ENCODE data around the gene ZBTB43.
"Not testable (repeated sequence)": the region's sequence is repeated elsewhere in the genome, so short reads cannot be mapped to it uniquely, and the experiment has no call there.

The ZBTB43 gene

DNA sequence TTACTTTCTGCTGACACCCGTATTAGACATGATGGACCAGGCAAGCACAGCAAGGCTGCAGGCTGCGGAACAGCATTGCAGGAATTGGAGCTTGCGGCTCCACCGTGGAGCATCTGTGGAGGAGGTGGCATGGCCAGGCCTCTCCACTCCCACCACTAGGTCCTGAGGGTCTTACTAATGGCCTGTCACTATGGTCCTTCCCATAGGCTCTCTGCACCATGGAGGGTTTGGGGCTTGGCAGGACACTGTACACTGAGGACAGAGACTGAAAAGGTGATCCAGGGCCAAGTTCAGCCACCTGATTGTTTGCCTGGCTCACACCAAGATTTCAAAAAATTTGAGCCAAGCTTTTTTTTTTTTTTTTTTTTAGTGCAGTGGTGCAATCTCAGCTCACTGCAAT lies 14.3 kb upstream of the ZBTB43 start:
- no peak for DNase-seq

DNA sequence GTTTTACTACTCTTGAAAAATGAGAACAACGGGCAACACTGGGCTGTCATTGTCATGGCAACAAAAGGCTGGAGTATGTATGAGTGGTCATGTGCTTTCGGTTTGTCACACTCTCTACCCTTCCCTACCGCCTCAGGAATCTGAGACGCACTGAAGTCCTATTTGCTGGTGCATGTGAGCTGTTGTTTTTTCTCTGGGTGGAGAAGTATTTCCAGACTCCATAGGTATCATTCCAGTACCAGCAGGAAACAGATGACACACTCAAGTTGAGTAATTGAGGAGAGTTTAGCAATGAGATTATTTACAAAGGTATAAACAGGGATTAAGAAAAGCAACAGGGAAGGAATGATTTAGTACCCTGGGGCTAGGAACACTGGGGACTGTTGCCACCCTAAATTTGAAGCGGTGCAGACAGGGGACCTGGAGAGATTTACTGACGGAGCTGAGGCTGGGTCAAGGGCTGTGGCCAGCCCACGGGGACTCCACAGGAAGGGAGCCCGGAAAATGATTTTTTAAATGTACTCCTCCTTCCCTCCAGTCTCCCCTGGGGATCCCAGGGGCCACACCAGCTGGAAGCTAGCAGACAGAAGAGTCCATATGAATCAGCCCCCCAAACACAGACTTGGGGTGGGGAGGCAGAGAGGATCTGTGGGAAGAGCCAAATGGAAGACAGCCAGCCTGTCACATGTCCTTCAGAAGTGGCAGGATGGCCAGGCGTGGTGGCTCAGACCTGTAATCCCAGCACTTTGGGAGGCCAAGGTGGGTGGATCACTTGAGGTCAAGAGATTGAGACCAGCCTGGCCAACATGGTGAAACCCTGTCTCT lies 13.2 kb upstream of the ZBTB43 start:
- peak in 2 of 56 donors; percentile 5 to 23 for DNase-seq

DNA sequence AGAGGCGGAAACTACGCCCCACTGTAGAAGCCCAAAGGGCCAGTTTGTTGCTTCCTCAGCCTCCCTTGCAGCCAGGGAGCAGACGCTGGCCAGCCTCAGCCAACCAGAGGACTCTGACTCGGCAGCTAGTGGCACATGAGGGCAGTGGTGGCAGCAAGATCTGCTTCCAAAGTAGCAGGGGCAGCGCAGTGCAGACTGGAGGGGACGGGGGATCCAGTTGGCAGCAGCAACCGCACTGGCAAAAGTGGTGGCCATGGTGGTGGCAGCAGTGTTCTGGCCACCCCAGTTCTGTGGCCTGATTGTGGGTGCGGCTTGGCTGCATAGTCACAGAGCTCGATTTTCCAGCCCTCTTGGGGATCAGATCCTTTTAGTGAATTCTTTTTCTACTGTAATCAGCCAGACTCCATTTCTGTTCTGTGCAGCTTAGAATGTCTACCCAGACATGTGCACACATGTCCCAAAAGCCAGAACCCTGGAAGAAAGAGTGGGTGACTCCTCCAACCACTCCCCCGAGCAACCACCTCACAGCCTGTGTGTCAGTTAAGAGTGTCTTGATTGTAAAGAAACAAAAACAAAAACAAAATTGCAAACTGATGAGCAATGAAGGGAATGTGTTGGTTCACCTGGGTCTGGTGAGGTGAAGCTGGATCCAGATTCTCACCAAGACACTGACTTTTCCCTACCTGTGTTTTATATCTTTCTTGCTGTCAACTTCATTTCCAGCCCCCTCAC lies 11.0 kb upstream of the ZBTB43 start:
- DNase-seq, result no peak

- DNase-seq, result no peak
These were observed 10.4 kb upstream of the ZBTB43 start for GRCh38 chr9:126794441-126794840.

DNA sequence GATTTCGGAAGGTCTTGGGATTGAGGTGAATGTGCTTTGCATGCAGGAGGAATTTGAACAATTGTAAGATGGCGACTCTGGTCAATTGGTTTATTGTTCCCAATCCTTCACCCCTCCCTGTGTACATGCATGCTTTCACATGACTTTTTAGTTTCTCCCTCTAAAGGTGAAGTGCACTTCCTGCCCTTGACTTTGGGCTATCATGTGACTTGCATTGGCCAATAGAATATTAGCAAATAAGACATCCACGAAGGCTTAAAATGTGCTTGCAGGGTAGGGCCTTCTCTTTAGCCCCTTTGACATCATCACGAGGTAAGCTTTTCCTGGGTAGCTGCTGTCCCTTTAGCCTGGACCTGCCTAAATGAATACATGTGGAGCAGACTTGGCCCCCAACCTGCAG lies 8.1 kb upstream of the ZBTB43 start:
- no peak for DNase-seq

GRCh38 chr9:126797903-126798302 lies 6.9 kb upstream of the ZBTB43 start:
- DNase-seq, result no peak

GRCh38 chr9:126799034-126799433 lies 5.8 kb upstream of the ZBTB43 start:
- no peak for DNase-seq

GRCh38 chr9:126802318-126803059 lies 2.4 kb upstream of the ZBTB43 start:
- no peak for DNase-seq

DNA sequence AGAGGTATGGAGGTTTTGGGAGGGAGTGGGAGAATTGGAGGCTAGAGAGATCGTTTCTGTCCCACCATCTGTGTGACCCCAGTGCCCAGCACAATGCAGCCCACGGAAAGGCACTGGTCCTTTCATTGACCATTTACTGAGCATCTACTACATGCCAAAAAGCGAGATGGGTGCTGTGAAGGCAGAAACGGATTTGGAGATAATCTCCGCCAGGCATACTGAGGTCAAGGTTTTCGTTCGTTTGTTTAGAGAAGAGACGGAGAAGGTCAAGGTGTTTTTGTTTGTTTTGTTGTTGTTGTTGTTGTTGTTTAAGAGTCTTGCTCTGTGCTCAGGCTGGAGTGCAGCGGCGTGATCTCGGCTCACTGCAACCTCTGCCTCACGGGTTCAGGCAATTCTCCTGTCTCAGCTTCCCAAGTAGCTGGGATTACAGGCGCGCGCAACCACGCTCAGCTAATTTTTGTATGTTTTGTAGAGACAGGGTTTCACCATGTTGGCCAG lies 593 bp upstream of the ZBTB43 start:
- no peak for DNase-seq

GRCh38 chr9:126805554-126806262 lies 868 bp downstream of the ZBTB43 start:
- peak in 2 of 56 donors; percentile 3 to 21 for DNase-seq

DNA sequence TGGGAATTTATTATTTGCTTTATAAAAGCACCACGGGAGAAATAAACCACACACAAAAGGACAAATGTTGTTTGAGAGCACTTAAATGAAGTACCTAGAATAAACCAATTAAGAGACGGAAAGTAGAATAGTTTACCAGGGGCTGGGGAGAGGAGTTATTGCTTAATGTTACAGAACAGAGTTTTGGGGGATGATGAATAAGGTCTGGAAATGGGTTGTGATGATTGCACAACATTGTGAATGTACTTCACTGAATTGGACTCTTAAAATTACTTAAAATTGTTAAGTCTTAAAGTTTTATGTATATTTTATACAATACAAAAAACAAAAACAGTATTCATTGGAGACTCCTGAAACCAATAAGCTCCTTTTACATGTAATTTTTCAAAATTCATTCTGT lies 1.5 kb downstream of the ZBTB43 start:
- DNase-seq, result no peak

DNA sequence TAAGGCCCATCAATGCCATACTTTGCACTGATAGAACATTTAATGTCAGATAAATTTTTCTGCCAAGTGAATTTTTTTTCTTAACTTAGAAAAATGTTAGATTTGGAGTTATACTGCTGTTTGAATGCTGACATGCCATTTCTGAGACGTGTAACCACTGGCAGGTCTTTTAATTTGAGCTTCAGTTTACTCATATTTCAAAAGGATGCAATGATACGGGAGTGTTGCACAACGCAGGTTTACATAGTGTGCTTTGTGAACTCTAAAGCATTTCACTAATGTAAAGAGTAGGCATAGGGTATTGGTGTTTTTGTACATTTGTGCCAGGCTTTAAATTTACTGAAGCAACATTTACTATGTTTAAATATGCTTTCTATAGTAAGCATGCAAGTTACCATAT lies 4.2 kb downstream of the ZBTB43 start:
- no peak for DNase-seq

- not testable (repeated sequence) for DNase-seq
These were observed 5.4 kb downstream of the ZBTB43 start for GRCh38 chr9:126810221-126810620.

GRCh38 chr9:126813072-126813471 lies 8.2 kb downstream of the ZBTB43 start:
- DNase-seq, result no peak

- no peak for DNase-seq
These were observed 9.3 kb downstream of the ZBTB43 start for GRCh38 chr9:126814091-126814490.

- not testable (repeated sequence) for DNase-seq
These were observed 12.8 kb downstream of the ZBTB43 start for GRCh38 chr9:126817615-126818014.

- DNase-seq, result no peak
These were observed 13.6 kb downstream of the ZBTB43 start for GRCh38 chr9:126818482-126818881.

DNA sequence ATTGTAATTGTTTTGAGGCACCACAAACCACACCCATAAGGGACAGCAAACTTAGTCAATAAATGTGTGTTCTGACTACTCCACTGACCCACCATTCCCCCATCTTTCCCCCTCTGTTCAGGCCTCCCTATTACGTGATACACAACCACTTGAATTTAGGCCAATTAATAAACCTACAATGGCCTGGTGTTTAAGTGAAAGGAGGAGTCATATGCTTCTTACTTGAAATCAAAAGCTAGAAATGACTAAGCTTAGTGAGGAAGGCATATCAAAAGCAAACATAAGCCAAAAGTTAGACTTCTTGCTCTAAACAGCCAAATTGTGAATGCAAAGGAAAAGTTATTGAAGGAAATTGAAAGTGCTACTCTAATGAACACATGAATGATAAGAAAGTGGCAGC lies 14.6 kb downstream of the ZBTB43 start:
- DNase-seq, result no peak

DNA sequence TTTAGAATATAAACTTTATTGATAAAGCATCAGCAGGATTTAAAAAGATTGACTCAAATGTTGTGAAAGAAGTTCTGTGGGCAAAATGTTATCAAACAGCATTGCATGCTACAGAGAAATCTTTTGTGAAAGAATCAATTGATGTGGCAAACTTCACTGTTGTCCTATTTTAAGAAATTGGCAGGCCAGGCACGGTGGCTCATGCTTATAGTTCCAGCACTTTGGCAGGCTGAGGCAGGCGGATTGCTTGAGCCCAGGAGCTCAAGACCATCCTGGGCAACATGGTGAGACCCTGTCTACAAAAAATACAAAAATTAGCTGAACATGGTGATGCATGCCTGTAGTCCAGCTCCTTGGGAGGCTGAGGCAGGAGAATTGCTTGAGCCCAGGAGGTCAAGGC lies 17.4 kb downstream of the ZBTB43 start:
- peak in 24 of 56 donors; percentile 11 to 76 (median 36) for DNase-seq

GRCh38 chr9:126822873-126823272 lies 18.0 kb downstream of the ZBTB43 start:
- DNase-seq, result no peak

DNA sequence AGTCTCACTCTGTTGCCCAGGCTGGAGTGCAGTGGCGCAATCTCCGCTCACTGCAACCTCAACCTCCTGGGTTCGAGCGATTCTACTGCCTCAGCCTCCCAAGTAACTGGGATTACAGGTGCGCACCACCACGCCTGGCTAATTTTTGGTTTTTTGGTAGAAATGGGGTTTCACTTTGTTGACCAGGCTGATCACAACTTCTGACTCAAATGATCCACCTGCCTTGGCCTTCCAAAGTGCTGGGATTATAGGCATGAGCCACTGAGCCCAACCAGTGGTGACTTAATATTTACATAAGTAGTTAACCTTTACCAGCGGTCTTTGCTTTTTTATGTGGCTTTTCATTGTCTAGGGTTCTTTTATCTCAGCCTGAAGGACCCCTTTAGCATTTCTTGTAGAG lies 19.2 kb downstream of the ZBTB43 start:
- DNase-seq, result not testable (repeated sequence)

All from amygdala (tissue), 56 donors.